GM21381 (cell line): ENCODE measurements around the gene AGAP1.

ENCODE experiments used
- ATAC-seq: cut with Tn5 transposase; IDR thresholded peaks from one replicate; pipeline ENCODE4 v1.9.1; 2021; ENCODE audit warnings: mild to moderate bottlenecking, moderate library complexity; ENCODE audit not compliant: unreplicated experiment

Gene AGAP1

GRCh38 chr2:235676536-235676799 is 182.6 kb downstream of the AGAP1 start:
- no peak for ATAC-seq

- no peak for ATAC-seq
Measured at GRCh38 chr2:235677276-235677788, 183.5 kb downstream of the AGAP1 start.

- ATAC-seq, result no peak
Measured at GRCh38 chr2:235677937-235678336, 184.1 kb downstream of the AGAP1 start.

- no peak for ATAC-seq
Measured at GRCh38 chr2:235678712-235679111, 184.9 kb downstream of the AGAP1 start.

GRCh38 chr2:235679471-235679870 is 185.6 kb downstream of the AGAP1 start:
- ATAC-seq, result no peak

- no peak for ATAC-seq
Measured at GRCh38 chr2:235685024-235685721, 191.3 kb downstream of the AGAP1 start.

GRCh38 chr2:235688511-235689426 is 194.9 kb downstream of the AGAP1 start:
- no peak for ATAC-seq

GRCh38 chr2:235689427-235689853 is 195.6 kb downstream of the AGAP1 start:
- no peak for ATAC-seq

- ATAC-seq, result no peak
Measured at GRCh38 chr2:235690082-235690808, 196.4 kb downstream of the AGAP1 start.

GRCh38 chr2:235690809-235691450 is 197.1 kb downstream of the AGAP1 start:
- ATAC-seq, result no peak

GRCh38 chr2:235692076-235692475 is 198.2 kb downstream of the AGAP1 start:
- no peak for ATAC-seq

- no peak for ATAC-seq
Measured at GRCh38 chr2:235692671-235693171, 198.9 kb downstream of the AGAP1 start.

GRCh38 chr2:235693279-235693678 is 199.4 kb downstream of the AGAP1 start:
- no peak for ATAC-seq

- no peak for ATAC-seq
Measured at GRCh38 chr2:235694721-235695601, 201.1 kb downstream of the AGAP1 start.

- ATAC-seq, result no peak
Measured at GRCh38 chr2:235695602-235695895, 201.7 kb downstream of the AGAP1 start.

GRCh38 chr2:235697041-235697440 is 203.2 kb downstream of the AGAP1 start:
- ATAC-seq, result no peak

- no peak for ATAC-seq
Measured at GRCh38 chr2:235698028-235698427, 204.2 kb downstream of the AGAP1 start.

GRCh38 chr2:235698491-235698890 is 204.6 kb downstream of the AGAP1 start:
- no peak for ATAC-seq

GRCh38 chr2:235699576-235699975 is 205.7 kb downstream of the AGAP1 start:
- ATAC-seq, result no peak
